GM19468 (cell line): Measurements from ENCODE around the gene PEX5L.

Experiments
- ATAC-seq: cut with Tn5 transposase; IDR thresholded peaks from one replicate; pipeline ENCODE4 v1.9.1; 2021; ENCODE audit warnings: mild to moderate bottlenecking, moderate library complexity, moderate number of reproducible peaks; ENCODE audit not compliant: unreplicated experiment; ENCODE audit errors: extremely low read depth

Gene PEX5L

DNA sequence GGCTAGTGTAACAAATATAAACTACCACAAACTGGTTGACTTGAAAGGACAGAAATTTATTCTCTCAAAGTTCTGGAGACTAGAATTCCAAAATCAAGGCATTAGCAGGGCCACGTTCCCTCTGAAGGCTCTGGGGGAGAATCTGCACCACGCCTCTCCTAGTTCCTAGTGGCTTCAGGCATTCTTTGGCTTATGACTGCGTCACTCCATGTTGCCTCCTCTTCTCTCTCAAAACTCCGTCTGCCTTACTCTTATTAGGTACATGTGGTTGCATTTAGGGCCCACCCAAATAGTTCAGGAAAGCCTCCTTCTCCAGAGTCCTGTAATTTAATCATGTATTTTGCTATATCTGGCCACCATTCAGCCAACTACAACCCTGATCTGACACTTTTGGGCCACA is 174.8 kb downstream of the PEX5L start:
- no peak for ATAC-seq

DNA sequence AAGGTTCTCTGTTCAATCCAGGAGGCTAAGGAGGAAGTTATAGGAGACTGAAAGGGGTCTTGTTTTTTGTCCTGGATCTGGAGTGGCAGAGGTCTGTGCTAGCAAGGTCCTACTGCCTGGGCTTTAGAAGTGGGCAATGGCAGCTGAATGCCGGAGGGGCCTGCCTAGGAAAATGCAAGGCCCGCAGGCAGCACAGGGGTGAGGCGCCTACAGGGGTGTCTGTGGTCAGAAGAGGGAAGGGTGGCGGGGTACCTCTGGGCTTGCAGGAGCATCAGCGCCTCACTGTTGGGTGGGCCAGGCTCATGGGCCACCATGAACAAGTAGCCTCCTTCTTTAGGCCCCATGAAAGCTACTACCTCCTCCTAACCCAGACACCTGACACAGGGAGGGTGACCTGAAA is 175.4 kb downstream of the PEX5L start:
- no peak for ATAC-seq

DNA sequence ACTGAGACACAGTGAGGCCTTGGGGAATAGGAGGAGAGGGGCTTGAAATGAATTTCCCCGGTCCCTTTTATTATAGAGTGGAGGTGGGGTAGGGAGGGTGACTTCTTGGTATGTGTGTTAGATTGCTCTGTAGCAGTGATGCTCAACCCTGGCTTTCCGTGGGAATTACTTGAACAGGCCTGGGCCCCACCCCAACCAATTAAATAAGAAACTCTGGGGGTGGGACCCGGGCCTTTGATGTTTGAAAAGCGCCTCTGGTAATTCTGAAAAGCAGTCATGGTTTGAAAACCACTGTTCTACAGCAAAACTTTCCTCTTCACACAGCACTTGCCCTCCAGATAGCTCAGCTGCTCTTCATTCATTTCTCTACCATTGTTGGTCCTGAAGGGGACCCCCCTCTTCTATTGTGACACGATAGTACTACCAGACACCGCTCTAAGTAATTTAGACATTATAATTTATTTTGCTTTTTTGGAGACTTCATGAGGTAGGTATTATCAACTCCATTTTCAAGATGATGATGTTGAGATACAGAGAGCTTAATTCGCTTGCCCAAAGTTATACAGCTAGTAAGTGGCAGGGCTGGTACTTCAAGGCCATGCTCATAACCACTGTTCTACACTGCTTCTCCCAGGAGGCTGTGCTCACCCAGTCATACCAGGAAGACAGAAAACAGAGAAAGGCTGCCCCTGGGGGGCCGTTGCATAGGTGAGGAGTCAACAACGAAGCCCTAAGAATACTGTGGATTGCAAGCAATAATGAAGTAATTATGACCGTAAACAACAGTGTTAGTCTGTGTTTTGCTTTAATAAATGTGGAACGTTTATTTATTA is 176.2 kb downstream of the PEX5L start:
- ATAC-seq: no peak

DNA sequence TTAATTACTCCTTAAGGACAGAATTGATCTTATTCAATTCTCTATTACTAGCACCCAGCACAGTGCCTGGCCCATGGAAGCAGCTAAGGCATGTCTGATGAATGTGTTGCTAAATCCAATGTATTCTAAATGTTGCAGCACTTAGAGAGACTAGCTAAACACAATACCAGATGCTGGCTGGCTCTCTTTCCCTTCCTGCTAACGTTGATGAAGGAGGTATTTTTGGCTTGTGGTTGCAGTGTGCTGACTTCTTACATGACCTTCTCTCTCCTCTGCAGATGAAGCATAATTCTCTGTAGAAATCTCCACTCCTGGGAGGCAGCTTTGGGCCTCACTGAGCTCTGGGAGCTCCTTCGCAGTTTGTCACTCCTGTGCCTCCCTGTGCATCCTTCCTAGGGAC is 183.6 kb downstream of the PEX5L start:
- no peak for ATAC-seq

DNA sequence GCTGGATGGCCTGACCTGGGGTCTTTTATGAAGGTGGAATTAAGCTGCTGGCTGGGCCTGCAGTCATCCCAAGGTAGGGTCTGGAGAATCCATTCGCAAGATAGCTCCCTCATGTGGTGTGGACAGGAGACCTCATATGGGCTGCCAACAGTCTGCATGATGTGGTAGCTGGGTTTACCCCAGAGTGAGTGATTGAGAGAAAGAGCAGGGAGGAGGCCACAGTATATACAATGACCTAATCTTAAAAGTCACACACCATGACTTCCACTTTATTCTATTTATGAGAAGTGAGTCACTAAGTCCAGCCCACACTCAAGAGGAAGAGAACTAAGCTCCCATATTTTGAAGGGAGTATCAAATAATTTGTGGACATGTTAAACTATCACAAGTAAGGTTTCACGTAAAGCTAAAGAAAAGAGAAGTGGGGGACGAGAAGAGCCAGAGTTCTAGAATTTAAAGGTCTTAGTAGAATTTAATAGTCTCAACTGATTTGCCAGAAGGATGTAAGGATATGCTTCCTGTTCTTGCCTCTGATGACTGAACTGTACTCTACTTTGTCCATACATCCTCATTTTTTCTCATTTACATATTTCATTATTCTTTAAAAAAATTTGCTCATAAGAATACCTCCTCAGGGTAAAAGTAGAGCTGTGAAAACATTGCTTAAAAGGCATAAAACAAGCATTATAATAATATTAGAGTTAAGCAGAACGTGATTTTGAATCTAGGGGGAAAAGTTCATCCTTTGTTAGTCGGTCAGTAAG is 184.4 kb downstream of the PEX5L start:
- ATAC-seq: peak; percentile 46

DNA sequence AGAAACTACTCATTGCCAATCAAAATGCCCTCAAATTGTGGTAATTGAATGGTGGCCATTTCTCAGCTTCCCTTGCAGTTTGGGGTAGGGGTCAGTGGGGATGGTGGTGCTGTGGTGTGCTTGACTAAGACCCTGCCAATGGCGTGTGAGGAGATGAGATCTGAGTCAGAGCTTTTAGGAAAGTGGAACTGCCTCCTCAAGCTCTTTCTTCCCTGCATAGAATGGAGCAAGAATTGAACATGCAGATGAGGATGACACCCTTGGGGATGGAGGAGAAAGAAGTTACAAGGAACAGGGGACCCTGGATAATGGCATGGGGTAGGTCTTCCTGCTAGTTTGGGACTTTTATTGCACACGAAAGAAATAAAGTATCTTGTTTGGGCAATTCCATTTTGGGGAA is 188.0 kb downstream of the PEX5L start:
- ATAC-seq: no peak

DNA sequence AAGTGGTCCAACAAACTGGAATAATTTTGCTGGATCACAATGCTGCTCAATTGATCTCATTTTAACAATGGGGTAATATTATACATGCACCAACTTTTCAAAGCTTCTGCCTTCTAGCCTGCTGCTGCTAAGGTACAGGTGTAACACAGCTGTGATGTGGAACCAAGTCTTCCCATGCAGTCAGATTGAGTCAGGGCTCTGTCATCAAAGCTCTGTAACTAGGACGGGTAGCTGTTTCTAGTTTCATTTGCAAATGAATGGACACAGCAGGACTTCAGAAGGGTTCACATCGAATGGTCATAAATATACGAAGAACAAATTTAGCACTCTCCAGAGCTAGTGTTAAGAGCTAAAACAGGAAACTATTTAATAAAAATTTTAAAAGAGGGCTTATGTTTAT is 194.7 kb downstream of the PEX5L start:
- ATAC-seq: no peak

DNA sequence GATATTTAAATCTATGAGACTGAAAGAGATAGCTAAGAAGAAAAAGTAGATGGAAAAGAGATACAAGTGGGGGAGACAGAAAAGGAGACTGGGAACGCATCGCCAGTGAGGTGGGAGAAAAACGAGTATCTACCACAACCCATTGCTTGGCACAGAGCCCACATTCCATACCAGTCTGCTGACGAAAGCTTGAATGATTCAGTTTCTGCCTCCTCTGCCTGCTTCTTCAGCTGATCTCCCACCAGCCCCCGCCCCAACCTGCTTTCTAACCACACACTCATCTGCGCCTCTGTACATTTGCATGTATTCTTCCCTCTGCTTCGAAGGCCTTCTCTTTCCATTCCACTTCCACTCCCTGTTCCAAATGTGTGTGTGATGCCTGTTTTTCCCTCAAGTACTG is 195.8 kb downstream of the PEX5L start:
- ATAC-seq: no peak

DNA sequence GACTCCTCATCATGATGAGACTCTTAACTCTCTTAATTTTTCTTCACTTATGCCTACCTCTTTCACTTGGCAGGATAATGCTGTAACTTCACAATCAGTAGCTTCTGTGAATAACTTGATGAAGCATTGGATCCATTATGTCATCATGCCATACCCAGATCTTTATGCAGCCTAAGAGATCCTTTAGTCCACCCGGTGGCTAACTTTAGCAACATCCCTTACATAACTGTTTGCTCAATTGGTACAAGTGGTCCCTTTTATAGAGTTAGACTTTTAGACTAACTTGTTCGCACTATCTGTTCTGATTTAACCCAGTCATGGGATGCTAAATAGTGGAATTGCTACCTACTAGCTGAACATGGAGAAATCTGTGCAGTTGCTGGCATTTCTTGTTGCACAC is 199.4 kb downstream of the PEX5L start:
- no peak for ATAC-seq

DNA sequence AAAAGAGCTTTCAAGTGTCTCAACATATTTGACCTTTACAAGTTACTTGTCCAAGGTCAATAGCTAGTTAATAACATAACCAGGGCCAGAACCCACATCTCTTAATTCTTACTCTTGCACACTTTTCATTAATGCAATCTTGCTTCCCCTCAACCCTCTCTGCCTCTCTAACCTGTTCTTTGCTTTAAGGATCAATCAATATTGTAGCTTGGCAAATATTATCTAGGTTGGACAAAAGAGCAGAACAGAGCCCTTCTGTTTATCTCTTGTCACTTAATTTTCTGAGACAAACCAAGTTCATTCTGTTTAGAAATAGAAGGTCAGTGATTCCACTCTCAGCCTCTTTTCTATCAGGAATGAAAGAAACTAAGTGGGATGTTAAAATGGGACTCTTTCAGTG is 203.4 kb downstream of the PEX5L start:
- ATAC-seq: no peak

DNA sequence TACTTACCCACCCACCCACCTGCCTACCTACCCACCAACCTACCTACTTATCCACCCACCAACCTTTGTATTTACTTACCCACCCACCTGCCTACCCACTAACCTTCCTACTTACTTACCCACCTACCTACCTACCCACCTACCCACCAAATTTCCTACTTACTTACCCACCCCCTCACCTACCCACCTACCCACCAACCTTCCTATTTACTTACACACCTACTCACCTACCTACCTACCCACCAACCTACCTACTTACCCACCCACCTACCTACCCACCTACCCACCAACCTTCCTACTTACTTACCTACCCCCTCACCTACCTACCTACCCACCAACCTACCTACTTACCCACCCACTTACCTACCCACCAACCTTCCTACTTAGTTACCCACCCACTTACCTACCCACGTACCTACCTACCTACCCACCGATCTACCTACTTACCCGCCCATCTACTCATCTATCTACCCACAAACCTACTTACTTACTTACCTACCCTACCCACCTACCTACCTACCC is 204.3 kb downstream of the PEX5L start:
- no peak for ATAC-seq

DNA sequence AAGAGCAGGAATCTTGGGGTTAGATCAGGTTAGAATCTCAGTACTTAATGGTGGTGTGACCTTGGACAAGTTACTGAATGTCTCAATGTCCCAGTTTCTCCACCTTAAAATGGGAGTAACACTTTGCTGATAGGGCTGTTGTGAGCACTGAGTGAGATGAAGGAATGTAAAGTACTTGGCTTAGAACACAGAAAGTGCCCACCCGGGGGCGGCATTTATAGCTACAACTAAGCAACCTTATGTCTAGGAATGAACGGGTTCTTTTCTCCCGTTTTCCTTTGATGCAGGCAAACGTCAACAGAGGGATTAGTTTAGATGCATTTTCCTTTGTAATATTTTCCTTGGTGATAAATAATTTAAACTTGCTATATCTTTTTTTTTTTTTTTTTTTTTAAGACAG is 207.3 kb downstream of the PEX5L start:
- ATAC-seq: no peak

DNA sequence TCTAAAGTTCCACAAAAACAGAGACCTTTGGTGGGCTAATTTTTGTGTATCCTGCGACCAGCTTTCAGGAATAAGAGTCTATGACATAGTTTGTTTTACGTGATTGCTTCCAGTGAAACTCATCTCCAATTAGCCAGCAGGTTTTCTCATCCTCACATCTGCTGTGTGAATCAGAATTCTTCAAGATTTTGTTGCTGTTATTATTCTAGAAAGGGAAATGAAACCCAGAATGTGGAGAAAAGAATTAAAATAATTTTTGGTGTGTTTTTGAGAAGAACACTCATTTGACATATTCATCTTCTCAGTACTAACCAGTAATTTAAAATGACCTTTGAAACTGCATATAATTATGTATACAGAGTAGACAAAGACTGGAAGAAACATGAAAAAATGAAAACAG is 208.0 kb downstream of the PEX5L start:
- ATAC-seq: no peak

DNA sequence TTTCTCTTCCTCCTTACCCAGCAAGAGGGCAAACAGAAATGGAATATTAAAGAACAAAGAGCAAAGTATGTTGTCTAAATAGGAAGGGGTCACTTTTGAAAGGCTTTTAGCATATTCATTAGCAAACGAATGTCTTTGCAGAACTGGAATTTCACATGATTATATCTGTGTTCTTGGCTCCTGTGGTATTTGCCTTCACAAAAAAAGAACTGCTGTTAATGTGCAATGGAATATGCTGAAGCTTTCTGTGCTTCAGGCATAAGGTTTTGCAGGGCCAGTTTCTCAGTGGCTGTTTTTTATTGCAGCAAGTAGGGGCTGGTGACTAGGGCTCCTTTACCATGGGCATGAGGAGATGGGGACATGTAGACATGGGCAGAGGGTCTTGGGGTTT is 210.5 kb downstream of the PEX5L start:
- no peak for ATAC-seq

DNA sequence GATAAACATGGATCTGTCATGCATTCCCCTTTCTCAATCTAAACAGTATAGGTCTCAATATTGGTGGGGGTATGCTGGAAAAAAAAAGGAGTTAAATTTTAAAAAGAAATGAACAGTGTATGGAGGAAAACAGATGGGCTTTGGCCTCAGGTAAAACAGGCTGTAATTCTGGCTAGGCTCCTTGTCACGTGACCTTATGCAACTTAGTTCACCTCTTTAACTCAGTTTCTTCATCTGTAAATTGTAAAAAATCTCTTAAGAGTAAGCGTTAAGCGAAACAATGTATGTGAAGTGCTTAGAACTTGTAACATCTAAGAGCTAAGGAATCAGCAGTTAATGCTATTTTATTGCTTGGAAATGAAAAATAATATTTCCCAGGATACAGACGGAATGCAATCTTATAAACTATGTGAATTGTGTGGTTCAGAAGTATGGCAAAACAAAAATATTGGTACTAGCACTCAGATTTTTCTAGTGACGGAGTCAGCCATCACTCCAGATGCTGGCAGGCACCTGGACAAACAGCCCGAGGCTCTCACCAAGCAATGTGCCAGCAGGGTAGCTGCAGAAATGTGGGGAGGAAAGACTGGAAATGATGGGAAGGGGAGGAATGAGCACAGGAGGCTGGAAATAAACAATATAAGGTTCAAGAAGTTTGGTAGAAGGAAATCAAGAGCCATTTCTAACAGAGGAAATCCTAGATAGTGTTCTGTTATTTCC is 211.1 kb downstream of the PEX5L start:
- no peak for ATAC-seq

DNA sequence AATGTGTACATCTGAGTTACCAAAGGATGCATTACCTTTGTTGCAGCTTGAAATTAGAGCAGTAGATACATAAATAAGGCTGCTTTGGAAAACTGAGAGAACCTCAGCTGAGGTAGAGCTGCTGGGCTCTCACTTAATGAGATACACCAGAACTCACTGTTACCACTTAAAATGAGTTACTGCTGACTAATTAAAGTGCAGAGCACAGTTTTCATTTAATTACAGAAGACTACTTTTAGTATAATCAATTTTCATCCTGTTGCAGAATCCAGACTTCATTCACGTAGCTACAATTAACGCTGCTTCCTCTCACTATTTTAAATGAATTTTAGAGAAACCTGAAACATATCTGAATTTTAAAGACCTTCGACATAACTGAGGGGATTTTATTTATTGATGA is 214.4 kb downstream of the PEX5L start:
- ATAC-seq: no peak

DNA sequence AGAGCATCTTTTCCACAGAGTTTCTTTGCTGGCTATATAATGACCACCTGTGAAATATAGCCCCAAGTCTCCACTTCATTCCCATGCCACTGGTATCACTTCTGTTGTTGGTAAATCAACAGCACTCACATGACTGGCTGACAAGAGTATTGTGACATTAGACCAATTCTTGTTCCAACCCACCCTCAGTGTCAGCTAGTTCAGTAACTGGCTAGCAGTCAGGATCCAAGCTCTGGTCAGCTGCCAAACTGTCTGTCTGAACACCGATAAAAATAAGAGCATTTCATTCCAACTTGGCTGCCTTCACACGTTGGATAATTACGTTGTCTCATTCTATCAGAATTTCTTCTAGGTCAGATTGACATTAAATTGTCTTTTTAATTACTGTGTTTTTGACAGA is 217.4 kb downstream of the PEX5L start:
- ATAC-seq: no peak

DNA sequence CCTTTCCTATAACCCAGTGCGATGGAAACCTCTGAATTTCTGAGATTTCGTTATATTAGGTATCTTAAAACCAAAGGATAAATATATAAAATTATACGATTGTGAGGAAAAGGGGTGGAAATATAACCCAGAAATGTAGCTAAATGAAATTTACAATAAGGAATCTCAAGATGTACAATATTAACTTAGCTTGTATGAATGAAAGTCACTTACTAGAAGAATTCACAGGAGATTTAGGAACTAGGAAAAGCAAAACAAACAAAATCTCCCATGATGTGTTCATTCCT is 224.7 kb downstream of the PEX5L start:
- no peak for ATAC-seq

DNA sequence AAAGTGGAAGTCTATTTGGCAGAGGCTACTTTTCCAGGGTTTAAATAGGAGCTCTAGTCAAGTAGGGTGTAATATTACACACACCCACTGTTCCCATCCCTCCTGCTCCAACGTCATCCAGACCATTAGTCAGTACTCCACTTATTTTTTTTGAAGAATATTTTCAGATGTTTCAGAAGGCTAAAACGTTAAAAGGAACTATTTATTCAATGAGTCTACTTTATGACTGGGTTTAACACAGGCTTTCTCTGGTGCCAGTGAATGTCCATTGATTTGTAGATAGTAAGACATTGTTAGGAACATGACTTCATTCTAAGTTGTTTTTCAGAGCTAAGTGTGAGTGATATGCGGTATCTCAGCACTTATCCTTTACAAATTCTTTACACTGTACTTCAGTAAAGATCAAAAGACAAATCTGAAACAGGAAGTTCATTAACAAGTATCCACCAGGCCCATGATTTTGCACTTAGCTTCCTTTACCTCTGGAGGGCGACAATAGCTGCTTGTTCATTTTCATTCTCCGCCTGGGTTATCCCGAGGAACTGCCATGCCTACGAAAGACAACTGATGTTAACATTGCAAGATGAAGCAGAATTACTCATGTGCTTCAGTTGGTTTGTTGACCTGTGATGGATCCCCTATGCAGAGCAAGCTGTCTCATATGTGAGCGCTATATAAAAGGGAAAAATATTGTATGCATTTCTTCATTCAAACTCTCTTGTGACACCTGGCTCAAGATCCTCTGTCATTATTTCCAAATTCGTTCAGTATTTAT is 225.2 kb downstream of the PEX5L start:
- ATAC-seq: peak; percentile 82

DNA sequence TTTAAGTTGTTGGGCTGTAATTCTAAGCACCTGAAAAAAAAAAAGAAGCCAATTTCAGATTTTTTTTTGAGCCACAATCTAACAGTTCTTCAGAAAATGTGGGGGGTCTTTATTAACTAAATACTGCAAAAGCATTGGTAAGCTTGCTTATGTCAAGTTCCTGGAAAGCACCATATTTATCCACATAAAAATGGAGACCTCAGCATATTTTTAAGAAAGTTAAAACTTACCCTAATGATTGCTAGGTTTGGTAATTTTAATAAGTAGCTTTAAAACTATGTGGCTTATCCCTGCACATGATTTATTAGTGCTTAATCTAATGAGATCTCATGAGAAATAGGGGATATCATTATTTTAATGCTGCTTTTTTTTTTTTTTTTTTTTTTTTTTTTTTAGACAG is 227.1 kb downstream of the PEX5L start:
- no peak for ATAC-seq
